Measurements from ENCODE around the gene MSANTD7.

The MSANTD7 gene

DNA sequence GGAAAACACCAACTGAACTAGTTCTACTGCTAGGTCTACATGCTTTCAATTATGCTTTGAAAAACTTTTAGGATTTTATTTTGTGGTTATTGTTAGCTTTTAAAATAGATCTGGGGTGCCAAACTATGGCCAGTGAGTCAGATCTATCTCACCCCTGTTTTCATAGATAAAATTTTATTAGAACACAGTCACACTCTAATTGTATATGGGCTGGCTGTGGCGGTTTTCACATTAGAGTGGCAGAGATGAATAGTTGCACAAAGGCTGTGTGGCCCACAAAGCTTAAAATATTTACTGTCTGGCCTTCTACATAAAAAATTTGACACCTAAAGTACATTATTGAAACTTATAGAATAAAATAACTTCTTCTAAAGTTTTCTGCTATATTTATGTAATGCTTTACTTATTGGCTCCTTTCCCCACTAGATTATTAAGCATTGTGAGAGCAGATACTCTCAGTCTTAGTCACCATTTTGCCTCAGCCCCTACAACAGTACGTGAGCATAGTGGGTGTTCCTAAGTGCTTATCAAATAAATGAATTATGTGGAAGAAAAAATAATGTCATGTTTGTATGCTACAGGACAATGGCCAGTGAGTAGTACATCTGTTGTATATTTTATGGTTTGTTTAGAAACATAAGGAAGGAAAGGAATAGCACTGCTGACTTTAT, 35.1 kb downstream of the MSANTD7 start:
- Histone ChIP-seq H4K20me1 (ENCODE audit: low read depth, low read length) (no peaks in the 10 kb centered on the region), H3K9ac (ENCODE audit: low read length) (no peak overlapping the region), H3K9me3 (ENCODE audit: insufficient read depth, low read length) (no peaks in the 10 kb centered on the region), H3F3A (ENCODE audit: insufficient read depth) (peaks cover 26% of the 10 kb centered on the region), H3K79me2 (ENCODE audit: insufficient read depth, low read length) (peaks cover 21% of the 10 kb centered on the region), H3K27me3 (ENCODE audit: low read length) (no peaks in the 10 kb centered on the region), H3K4me2 (ENCODE audit: low read depth, low read length, poor library complexity, severe bottlenecking) (no peak overlapping the region), H3K27ac (ENCODE audit: low read depth, low read length) (no peak overlapping the region), H3K36me3 (ENCODE audit: low read length) (peaks cover 28% of the 10 kb centered on the region), H3K9me2 (replicated peaks; ENCODE audit: insufficient read depth, low read length) (no peaks in the 10 kb centered on the region), H3K4me3 (ENCODE audit: insufficient read depth, low read length, poor library complexity, severe bottlenecking) (no peak overlapping the region), H2AFZ (ENCODE audit: low read depth, low read length, severe bottlenecking) (no peak overlapping the region)
- no peak for TF ChIP-seq EZH2phosphoT487 (conservative IDR thresholded peaks at IDR 0.05; ENCODE audit: low read length)
- TF ChIP-seq, protein P1, sequence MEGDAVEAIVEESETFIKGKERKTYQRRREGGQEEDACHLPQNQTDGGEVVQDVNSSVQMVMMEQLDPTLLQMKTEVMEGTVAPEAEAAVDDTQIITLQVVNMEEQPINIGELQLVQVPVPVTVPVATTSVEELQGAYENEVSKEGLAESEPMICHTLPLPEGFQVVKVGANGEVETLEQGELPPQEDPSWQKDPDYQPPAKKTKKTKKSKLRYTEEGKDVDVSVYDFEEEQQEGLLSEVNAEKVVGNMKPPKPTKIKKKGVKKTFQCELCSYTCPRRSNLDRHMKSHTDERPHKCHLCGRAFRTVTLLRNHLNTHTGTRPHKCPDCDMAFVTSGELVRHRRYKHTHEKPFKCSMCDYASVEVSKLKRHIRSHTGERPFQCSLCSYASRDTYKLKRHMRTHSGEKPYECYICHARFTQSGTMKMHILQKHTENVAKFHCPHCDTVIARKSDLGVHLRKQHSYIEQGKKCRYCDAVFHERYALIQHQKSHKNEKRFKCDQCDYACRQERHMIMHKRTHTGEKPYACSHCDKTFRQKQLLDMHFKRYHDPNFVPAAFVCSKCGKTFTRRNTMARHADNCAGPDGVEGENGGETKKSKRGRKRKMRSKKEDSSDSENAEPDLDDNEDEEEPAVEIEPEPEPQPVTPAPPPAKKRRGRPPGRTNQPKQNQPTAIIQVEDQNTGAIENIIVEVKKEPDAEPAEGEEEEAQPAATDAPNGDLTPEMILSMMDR (IDR thresholded peaks at IDR 0.05; ENCODE audit: insufficient read depth, low read length, poor library complexity, severe bottlenecking): no peak

DNA sequence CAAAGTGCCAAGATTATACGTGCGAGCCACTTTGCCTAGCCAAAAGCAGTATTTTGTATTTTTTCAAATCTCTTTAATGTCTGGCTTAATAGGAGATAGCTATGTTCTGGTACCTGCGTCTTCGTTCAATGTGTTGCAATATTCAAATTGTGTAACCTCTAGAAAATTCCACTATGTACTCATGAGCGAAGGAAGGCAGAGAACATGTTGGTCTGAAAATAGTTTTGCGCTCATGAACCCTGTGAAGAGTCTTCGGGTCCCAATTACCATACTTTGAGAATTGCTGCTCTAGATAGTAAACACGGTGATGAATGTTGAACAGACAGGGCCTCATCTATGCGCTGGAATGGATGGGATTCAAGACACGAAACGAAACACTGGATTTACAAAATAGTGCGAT, 37.8 kb downstream of the MSANTD7 start:
- H3K9me3 ChIP-seq (ENCODE audit: insufficient read depth, low read length): no peaks in the 10 kb centered on the region
- TF ChIP-seq EZH2phosphoT487 (conservative IDR thresholded peaks at IDR 0.05; ENCODE audit: low read length): no peak
- TF ChIP-seq, protein P1 (IDR thresholded peaks at IDR 0.05; ENCODE audit: insufficient read depth, low read length, poor library complexity, severe bottlenecking): no peak
- H3K27ac ChIP-seq (ENCODE audit: low read depth, low read length): no peak overlapping the region
- peaks cover 26% of the 10 kb centered on the region for H3F3A ChIP-seq (ENCODE audit: insufficient read depth)
- H3K79me2 ChIP-seq (ENCODE audit: insufficient read depth, low read length): peaks cover 46% of the 10 kb centered on the region
- H3K9me2 ChIP-seq (replicated peaks; ENCODE audit: insufficient read depth, low read length): no peaks in the 10 kb centered on the region
- H3K4me2 ChIP-seq (ENCODE audit: low read depth, low read length, poor library complexity, severe bottlenecking): no peak overlapping the region
- H3K4me3 ChIP-seq (ENCODE audit: insufficient read depth, low read length, poor library complexity, severe bottlenecking): no peak overlapping the region
- H3K27me3 ChIP-seq (ENCODE audit: low read length): no peaks in the 10 kb centered on the region
- no peak overlapping the region for H2AFZ ChIP-seq (ENCODE audit: low read depth, low read length, severe bottlenecking)
- H3K36me3 ChIP-seq (ENCODE audit: low read length): peaks cover 14% of the 10 kb centered on the region
- H3K9ac ChIP-seq (ENCODE audit: low read length): no peak overlapping the region
- no peaks in the 10 kb centered on the region for H4K20me1 ChIP-seq (ENCODE audit: low read depth, low read length)

DNA sequence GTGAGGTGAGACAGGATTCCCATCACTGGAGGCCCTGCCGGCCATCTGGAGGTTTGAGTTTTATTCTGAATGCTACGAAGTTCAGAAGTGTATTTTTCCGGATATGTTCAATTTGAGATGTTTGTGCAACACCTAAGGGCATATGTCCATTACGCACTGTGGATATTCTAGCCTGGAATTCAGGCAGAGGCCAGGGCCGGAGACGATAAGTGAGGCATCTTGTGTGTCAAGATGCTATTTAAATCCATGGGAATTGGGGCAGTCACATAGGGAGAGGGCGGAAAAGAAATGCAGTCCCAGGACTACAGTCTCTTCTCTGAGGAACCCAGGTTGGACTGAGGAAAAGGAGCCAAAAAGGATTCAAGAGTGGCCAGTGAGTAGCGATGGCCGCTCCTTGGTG, 38.7 kb downstream of the MSANTD7 start:
- no peak for TF ChIP-seq EZH2phosphoT487 (conservative IDR thresholded peaks at IDR 0.05; ENCODE audit: low read length)
- TF ChIP-seq, protein P1 (IDR thresholded peaks at IDR 0.05; ENCODE audit: insufficient read depth, low read length, poor library complexity, severe bottlenecking): no peak
- no peak overlapping the region for H3K4me3 ChIP-seq (ENCODE audit: insufficient read depth, low read length, poor library complexity, severe bottlenecking)
- no peaks in the 10 kb centered on the region for H3K9me3 ChIP-seq (ENCODE audit: insufficient read depth, low read length)
- H3K9ac ChIP-seq (ENCODE audit: low read length): peak overlapping the region; percentile 98
- H2AFZ ChIP-seq (ENCODE audit: low read depth, low read length, severe bottlenecking): no peak overlapping the region
- H3F3A ChIP-seq (ENCODE audit: insufficient read depth): peaks cover 33% of the 10 kb centered on the region
- peaks cover 54% of the 10 kb centered on the region for H3K79me2 ChIP-seq (ENCODE audit: insufficient read depth, low read length)
- H3K27ac ChIP-seq (ENCODE audit: low read depth, low read length): no peak overlapping the region
- no peaks in the 10 kb centered on the region for H4K20me1 ChIP-seq (ENCODE audit: low read depth, low read length)
- H3K4me2 ChIP-seq (ENCODE audit: low read depth, low read length, poor library complexity, severe bottlenecking): peak overlapping the region; percentile 99
- no peaks in the 10 kb centered on the region for H3K27me3 ChIP-seq (ENCODE audit: low read length)
- no peaks in the 10 kb centered on the region for H3K9me2 ChIP-seq (replicated peaks; ENCODE audit: insufficient read depth, low read length)
- peaks cover 12% of the 10 kb centered on the region; the same call in 1 of the 2 replicates for H3K36me3 ChIP-seq (ENCODE audit: low read length)
